T-helper 22 cell (primary cell): ENCODE results near the gene MGAT4B.

ENCODE experiments used
- DNase-seq: peaks from one replicate; pipeline ENCODE4 v3.0.0-alpha.2; 2020; ENCODE audit warnings: low read depth

The MGAT4B gene

DNA sequence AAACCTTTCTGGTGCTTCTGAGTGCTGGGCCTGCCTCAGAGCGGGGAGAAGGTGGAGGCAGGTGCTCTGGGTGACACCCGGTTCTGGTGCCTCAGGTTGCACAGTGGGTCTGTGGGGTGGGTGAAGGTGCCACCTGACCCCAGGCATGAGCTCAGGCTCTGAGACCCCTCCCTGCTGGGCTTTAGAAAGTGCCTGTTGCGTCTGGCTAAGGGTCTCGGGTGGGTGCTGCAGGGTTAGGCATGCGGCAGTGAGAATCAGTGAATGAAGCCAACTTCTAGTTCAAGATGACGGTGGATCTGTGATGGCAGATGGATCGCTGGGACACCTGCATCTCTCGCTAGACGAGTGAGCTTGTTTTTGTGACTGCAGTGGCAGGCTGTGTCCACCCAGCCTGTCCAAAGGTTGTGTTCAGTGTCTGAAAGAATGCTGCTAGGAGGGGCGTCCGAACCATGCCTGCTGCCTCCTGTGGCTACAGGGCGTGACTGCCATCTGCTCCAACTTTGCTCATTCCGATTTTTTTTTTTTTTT, 19.1 kb upstream of the MGAT4B start:
- no peak for DNase-seq

DNA sequence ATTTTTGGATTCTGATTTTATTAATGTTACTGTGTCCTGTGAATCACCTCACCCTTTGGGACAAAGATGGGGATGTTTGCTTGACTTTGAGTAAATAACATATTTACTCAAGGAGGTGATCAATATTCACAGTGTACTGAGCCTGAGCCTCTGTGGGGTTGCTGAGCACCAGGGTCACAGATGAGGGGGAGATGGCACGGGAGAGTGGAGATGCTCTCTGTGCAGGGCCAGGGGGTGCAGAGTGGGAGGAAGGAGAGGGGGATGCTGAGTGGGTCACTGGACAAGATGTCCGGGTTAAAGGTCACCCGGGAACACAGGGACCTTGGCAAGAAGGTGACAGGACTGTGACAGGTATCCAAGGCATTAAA, 18.1 kb upstream of the MGAT4B start:
- DNase-seq = no peak

GRCh38 chr5:179823937-179824744, 17.5 kb upstream of the MGAT4B start:
- no peak for DNase-seq

DNA sequence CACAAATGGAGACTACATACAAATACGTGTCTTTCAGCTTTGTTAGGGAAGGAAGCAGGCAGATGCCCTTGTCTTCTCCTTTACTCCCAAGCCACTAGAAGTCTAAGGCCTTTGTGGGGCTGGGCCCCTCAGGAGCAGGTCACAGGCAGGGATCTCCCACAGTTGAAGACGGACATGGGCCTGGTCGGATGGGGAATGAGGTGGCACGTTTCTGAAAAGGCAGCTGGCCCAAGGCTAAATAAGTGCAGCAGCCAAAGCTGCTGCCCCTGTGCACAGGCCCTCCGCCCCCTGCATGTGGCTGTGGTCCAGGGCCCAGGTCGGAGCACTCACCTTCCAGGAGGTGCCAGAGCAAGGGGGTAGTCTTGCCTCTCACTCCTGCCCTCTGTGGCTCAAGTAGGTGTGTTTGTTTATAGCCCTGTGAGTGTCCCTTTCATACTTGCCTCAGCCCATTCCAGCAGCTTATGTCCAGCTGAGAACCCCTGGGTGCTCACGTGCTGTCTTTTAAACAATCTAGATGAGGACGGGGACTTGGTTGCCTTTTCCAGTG, 15.9 kb upstream of the MGAT4B start:
- DNase-seq = no peak

DNA sequence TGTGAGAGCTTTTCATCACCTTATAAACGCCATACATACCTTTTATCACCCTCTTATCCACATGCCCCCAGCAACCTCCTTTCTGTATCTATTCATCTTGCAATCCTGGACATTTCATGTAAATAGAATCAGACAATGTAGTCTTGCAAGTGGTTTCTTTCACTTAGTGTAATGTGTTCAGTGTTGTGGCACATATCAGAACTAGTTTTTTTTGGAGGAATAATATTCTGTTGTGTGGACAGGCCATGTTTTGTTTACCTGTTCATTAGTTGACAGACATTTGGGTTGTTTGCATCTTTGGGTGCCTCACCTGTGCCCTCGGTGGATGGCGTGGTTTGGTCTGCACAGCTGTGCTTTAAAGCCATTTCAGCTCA, 15.4 kb upstream of the MGAT4B start:
- no peak for DNase-seq

DNA sequence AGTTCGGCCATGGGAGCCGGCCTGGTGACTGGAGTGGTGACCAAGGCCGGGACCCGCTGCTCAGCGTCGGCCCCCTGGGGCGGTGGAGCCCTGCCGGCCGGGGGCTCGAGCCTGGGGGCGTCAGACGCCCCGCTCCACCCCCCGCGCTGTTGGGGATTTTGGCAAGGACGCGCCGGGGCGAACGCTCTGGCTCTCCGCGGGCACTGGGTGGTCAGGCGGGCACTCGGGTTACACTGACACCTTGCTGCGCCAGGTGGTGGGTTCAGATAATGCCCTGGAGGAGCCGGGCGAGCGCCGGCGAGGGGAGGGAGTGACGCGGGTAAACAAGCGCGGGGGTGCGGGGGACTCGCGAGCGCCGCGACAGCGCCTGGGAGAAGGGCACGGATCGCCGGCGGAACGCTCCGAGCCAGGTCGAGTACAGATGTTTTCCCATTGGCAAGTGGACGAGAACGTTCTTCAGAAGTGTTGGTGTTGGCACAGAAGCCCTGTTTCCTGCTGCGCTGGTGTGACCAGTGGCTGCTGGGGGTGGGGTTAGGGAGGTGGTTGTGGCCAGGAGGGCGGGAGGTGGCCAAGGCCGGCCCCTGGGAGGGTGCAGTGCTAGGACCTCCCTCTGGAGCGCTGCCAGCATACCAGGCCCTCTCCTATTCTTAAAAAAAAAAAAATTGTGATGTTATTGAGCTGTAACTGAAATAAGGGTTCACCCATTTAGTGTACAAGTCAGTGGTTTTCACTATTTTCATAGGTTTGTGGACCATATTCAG, 14.8 kb upstream of the MGAT4B start:
- peak; percentile 80 for DNase-seq

GRCh38 chr5:179820483-179821297, 14.0 kb upstream of the MGAT4B start, which contains the start of gene SQSTM1:
Gene SQSTM1, plus strand, starts transcription at chr5:179820905. Its CDS starts 32 bp downstream, at chr5:179820937.
- DNase-seq = peak; percentile 67

- DNase-seq = no peak
Measured at GRCh38 chr5:179820127-179820482, 13.4 kb upstream of the MGAT4B start.

GRCh38 chr5:179819296-179820126, 12.8 kb upstream of the MGAT4B start:
- DNase-seq = peak; percentile 39

GRCh38 chr5:179818746-179819295, 12.2 kb upstream of the MGAT4B start:
- peak; percentile 94 for DNase-seq

- no peak for DNase-seq
Measured at GRCh38 chr5:179817890-179818745, 11.5 kb upstream of the MGAT4B start.

DNA sequence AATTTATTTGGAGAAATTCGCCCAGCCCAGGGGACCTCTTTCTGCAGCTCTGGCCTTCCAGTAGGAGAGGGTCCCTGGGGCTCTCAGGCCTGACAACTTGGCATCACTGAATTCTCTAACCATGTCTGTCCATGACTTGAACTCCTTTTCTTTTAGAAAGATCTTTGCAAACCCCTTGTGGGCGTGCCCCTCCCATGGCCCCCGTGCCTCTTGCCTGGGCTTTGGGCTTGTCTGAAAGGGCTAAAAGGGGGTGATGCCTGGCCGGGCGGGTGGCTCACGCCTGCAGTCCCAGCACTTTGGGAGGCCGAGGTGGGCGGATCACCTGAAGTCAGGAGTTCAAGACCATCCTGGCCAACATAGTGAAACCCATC, 10.8 kb upstream of the MGAT4B start:
- DNase-seq = no peak

DNA sequence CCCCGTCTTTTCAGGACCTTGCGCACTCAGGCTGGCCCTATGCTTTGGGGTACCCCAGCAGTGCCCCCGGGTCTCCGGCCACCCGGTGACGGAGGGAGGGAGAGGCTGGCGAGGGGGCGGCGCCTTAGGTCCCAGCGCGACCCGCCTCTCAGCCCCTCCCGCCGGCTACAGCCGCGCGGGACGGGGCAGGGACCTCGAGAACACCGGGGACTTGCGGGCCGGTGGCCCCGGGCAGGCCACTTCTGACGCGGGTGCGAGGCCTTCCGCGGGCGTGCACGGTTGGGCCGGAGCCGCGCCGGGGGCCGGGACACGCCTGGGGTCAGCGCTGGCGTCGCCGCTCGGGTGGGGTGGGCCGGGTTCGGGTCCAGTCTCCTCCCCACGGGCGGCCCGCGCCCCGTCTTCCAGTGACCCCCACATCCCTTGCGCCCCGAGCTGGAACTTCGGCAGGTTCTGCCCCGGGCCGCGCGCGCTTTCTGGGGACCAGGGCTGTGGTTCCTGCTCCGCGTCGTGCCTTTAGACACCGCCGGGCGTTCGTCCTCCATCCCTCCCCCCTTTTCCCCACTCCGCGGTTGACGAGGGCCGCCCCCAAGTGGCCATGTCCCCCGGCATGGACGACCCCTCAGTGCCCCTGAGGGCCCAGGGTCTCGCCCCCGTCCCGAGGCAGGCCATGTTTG, 10.3 kb upstream of the MGAT4B start:
- no peak for DNase-seq

DNA sequence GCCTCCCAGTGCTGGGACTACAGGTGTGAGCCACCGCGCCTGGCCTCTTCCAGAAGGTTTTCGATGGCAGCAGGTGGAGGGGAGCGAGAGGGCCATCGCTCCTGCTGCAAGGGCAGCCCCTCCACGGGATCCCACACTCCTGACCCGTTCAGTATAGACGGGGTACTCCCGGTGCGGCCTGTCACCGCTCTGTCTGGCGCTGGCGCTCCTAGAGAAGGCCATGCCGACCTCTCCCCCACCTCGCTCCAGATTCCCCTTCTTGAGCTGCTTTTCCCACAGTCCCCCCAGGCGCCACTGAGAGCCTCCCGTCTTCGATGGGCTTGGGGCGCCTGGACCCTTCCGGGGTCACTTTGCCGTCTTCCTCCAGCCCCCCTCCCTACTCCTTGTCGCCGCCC, 9.7 kb upstream of the MGAT4B start:
- DNase-seq = no peak

DNA sequence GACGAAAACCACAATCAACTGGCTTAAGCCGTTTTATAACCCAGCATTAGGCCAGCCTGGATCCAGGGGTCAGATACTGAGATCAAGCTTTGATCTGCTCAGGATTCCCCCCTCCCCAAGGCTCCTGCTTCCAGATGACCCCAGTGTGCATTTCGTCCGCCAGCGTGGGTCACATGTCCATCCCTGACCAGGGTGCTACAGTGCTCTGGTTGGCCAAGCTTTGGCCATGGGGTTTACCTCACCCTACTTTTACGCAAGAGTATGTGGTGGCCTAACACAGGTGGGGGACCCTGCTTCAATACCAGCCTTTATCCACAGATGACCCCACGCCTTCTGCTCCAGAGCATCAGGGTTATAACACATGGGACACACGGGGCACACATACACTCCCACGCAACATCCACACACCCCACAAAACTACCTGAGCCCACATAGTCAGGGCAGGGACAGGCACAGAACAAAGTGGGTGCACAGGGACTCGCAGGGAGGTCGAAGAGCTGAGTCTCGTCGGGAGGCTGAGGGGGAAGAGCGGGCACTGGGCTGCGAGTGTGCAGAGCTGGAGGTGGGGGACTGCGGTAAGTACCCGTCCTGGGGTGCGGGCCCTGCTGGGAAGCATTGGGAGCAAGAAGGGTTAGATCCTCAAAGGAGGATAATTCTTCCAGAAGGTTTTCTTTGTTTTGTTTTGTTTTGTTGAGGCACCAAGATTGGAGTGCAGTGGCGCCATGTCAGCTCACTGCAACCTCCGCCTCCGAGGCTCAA, 9.0 kb upstream of the MGAT4B start:
- no peak for DNase-seq

DNA sequence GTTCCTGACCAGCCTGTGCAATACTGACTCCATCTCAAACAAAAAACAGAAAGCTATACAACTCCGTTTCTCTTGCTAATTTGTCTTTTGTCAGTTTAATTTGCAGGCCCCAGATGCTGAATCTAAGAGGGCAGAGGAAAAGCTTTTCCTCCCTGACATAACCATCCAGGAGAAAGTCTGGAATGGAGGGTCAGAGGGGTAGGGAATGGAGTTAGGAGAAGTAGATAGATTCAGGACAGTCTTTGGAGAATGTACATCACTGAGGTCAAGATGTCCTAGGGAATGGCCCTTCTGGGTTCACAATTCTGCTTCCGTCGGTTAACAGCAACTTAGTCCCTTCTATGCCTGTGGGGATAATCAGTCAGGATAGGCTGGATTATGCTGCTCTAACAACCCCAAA, 7.4 kb upstream of the MGAT4B start:
- DNase-seq = no peak

- no peak for DNase-seq
Measured at GRCh38 chr5:179812997-179813607, 6.4 kb upstream of the MGAT4B start.

- no peak for DNase-seq
Measured at GRCh38 chr5:179812135-179812825, 5.6 kb upstream of the MGAT4B start.
